GM19468 (cell line): ENCODE data around the gene C2CD2.

Experiments used
- ATAC-seq: cut with Tn5 transposase; IDR thresholded peaks from one replicate; pipeline ENCODE4 v1.9.1; 2021; ENCODE audit warnings: mild to moderate bottlenecking, moderate library complexity, moderate number of reproducible peaks; ENCODE audit not compliant: unreplicated experiment; ENCODE audit errors: extremely low read depth

Gene C2CD2

GRCh38 chr21:41852151-41852928 lies 101.5 kb downstream of the C2CD2 start:
- no peak for ATAC-seq

DNA sequence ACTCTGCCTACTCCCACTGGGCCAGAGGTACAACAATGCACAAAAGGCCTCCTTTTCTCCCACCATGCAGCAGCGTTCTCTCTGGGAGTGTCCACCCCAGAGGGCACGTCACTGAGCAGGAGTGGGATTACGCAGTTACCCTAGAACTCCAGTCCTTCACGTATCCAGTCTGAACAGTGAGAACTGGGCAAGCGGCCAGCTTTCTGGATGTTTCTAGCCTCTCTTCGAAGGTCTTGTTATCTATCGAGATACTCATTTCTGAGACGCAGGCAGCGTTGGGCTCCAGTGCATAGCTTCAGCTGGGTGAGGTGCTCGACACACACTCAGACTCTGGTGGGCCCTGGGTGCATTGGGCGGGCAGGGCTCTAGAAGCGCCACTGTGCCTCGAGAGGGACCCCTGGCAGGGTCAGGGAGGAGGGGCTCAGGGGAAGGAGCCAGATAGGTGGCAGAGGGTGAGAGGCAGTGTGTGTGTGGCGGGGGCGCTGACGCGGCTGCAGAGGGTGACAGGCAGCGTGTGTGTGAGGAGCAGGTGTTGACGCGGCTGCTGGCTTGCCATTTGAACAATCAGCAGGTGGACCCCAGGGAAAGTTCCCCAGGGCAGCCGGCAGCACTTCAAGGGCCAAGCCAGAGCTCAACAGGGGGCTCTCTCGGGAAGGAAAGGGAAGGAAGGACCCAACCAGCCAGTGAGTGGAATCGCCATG lies 102.6 kb downstream of the C2CD2 start:
- no peak for ATAC-seq

DNA sequence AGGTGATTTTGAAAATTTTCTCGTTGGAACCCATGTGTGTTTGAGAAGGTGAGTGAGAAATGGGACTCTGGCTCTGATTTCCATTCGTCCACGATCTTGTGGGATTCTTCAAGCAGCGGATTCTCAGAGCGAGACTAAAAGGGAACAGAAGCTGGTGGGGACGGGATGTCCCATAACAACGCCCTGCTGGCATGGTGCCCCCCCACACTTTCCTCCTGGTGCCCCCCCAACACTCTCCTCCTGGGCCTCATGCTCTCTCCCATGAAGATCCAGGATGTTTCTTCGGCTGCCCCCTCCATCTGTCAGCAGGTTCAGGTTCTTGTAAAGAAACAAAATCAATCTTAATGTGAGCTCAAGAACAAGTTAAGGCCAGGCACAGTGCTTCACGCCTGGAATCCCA lies 103.7 kb downstream of the C2CD2 start:
- no peak for ATAC-seq

DNA sequence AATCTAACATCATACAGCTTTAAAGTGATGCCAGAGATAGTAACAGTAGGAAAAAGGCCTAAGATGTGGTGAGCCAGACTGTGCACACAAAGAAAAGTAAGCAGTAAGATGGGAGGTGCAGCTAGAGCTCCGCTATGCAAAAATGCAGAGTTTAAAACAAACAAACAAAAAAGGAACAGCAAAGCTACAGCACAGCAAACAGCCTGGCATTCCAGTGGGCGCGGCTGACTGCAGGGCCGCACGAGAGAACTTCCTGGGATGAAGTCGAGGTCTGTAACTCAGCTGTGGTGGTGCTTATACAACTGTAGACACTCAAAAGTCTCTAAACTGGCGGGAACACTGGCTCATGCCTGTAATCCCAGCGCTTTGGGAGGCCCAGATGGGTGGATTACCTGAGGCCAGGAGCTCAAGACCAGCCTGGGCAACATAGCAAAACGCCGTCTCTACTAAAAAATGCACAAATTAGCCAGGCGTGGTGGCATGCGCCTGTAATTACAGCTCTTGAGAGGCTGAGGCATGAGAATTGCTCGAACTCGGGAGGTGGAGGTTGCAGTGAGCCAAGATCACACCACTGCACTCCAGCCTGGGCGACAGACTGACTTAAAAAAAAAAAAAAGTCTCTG lies 104.7 kb downstream of the C2CD2 start:
- no peak for ATAC-seq

GRCh38 chr21:41848533-41848932 lies 105.3 kb downstream of the C2CD2 start:
- no peak for ATAC-seq

DNA sequence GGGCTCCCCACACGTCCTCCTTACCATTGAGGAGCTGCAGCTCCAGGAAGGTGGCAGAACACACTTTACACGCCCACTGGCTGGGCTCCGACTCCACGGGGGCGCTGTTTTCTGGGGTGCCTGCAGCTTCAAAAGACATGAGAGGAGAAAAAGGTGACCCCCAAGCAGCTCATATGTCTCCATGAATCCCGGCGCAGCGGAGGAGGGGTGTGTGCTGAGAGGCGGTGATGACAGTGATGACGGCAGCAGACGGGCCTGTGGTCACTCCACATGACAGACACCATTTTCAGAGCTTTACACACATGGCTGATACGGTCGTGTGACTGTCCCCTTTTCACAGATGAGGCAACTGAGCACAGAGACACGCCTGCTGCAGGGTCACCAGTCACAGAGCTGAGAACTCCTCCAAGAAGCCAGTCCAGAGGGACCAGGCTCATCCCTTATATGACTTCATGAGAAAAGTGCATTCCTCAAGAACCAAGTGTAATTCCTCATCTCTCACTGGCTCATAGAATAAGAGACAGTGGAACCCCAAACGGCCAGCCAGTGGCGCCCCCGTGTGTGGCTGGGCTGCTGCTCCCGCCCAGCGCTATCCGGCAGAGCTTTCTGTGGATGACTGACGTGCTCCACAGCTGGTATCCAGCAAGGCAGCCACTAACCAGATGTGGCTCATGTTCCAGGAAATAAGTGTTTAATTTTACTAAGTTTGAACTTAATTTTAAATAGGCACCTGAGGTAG lies 106.6 kb downstream of the C2CD2 start:
- no peak for ATAC-seq

DNA sequence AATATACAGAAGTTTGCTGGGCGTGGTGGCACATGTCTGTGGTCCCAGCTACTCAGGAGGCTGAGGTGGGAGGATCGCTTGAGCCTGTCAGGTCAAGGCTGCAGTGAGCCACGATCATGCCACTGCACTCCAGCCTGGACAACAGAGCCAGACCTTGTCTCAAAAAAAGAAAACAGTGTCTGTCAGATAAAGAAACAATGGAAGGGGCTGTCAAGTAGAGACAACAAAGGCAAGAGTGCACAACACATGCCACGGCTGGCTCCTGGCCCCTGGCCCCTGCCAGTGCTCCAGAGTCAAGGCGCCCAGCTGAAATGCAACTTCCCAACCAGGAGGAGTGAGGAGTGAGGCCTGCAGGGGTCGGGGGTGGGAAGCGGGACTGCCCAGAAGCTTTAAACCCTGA lies 107.3 kb downstream of the C2CD2 start:
- ATAC-seq, result no peak

DNA sequence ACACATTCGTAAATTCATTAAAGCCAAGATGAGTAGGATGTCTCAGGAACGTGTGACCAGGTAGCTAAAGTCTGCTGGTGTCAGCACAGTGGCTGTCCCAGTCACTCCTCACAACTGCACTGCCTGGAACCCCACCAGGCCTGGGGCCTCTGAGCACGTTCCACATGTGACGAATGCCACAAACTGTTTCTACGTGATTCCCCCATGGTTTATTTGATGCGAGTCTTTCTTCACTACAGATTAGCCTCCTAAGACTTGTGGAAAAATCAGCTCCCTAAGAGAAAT lies 107.8 kb downstream of the C2CD2 start:
- ATAC-seq, result no peak

GRCh38 chr21:41845310-41846032 lies 108.3 kb downstream of the C2CD2 start:
- ATAC-seq, result no peak

DNA sequence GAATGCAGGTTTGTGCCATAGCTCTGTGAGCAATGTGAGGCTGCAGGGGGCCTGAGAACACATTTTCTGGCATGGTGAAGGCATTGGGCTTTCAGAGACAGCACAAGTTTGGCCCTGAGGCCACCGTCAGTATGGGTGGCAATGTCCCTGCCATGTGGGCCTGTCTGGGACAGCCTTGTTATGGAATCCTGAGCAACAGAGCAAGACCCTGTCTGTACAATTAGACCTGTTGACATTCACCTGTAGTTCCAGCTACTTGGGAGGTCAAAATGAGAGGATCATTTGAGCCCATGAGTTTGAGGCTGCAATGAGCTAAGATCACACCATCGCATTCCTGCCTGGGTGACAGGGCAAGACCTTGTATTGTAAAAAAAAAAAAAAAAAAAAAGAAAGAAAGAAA lies 110.2 kb downstream of the C2CD2 start:
- no peak for ATAC-seq

DNA sequence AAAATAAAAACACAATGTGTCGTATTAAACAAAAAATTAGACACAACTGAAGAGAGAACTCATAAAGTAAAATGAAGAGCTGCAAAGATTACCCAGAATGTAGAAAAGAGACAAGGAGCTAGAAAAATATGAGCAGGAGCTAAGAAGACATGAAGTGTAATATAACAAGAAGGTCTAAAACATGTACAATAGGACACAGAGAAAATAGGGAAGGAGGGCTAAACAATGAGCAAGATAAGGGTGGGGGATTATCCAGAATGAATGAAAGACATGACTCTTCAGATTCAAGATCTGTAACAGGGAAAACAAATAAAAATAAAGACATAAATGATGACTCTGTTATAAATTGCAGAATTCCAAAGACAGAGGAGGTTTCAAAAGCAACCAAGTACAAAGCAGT lies 112.9 kb downstream of the C2CD2 start:
- ATAC-seq, result no peak

- no peak for ATAC-seq
Measured at GRCh38 chr21:41839387-41840000, 114.3 kb downstream of the C2CD2 start.

- ATAC-seq, result no peak
Measured at GRCh38 chr21:41837756-41838297, 116.0 kb downstream of the C2CD2 start.

- ATAC-seq, result no peak
Measured at GRCh38 chr21:41836166-41837015, 117.4 kb downstream of the C2CD2 start.

DNA sequence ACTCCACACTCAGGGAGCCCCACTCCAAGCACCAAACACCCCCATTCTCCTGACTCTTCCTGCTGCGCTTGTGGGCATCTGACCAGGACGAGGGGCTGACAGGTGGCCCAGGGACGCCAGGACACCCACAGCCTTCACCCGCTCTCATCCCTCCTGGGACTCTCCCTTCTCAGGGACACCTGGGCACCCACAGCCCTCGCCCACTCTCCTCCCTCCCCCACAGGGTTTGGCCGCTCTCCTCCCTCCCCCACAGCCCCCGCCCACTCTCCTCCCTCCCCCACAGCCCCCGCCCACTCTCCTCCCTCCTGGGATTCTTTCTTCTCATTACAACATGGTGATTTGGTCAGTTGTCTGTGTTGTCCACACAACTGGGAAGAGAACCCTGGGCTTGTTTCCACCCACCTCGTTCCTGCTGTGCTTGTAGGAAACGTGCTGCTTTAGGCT lies 118.1 kb downstream of the C2CD2 start:
- ATAC-seq, result no peak
